ENCODE measurements around the gene FCRLB. TPM values are rescaled to one million over a fixed set of nuclear protein-coding genes. Genes with fewer than 3 reads are reported as not detected.

The FCRLB gene
- total and polyA plus RNA-seq, 2 experiments from 2014 or later = 1.7 to 2.9 TPM

DNA sequence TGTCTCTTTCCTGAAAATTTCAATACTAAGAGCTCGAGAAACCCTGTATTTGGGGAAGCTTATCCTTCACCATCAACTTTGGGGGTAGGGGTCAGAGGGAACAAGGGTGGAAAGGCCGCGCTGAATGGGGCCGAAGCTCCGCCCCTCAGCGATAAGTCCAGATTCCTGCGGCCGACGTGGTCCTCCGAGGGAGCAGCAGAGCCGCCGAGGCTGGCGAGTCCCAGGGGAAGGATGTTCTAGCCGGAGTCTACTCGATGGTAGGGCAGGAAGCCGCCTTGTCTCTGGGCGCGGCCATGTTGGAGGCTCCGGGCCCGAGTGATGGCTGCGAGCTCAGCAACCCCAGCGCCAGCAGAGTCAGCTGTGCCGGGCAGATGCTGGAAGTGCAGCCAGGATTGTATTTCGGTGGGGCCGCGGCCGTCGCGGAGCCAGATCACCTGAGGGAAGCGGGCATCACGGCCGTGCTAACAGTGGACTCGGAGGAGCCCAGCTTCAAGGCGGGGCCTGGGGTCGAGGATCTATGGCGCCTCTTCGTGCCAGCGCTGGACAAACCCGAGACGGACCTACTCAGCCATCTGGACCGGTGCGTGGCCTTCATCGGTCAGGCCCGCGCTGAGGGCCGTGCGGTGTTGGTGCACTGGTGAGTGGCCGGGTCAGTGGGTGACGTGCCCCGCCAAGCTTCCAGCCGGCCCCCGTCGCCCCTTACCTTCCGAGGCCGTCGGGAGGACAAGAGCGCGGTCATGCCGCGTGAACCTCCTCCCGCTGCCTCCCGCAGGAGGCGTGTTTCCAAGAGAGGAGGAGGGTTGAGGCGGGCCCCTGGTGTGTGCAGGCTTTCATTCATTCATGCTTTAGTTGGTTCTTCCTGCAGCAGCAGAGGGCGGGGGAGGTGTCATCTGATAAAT lies 28.4 kb downstream of the FCRLB start, which contains the start of gene DUSP12:
TSS of gene DUSP12 (plus strand) at position 278 of the 899 bp plus-strand sequence. CDS start at position 294, 16 bp downstream.
- Histone ChIP-seq H3K27me3 (no peaks in the 10 kb centered on the region), H3K36me3 (peaks cover 32% of the 10 kb centered on the region), H3K4me3 (peak within 1 kb of the TSS; percentile 77), H3K27ac (peak within 1 kb of the TSS; percentile 90), H3K9me3 (ENCODE audit: low read depth) (no peaks in the 10 kb centered on the region), H3K4me1 (ENCODE audit: low read depth) (peaks cover 6% of the 10 kb centered on the region)
- peak; percentile 95 to 98 for DNase-seq (ENCODE audit: low read depth in 1 of 2, low spot score in 1 of 2)
- TF ChIP-seq, protein P1, sequence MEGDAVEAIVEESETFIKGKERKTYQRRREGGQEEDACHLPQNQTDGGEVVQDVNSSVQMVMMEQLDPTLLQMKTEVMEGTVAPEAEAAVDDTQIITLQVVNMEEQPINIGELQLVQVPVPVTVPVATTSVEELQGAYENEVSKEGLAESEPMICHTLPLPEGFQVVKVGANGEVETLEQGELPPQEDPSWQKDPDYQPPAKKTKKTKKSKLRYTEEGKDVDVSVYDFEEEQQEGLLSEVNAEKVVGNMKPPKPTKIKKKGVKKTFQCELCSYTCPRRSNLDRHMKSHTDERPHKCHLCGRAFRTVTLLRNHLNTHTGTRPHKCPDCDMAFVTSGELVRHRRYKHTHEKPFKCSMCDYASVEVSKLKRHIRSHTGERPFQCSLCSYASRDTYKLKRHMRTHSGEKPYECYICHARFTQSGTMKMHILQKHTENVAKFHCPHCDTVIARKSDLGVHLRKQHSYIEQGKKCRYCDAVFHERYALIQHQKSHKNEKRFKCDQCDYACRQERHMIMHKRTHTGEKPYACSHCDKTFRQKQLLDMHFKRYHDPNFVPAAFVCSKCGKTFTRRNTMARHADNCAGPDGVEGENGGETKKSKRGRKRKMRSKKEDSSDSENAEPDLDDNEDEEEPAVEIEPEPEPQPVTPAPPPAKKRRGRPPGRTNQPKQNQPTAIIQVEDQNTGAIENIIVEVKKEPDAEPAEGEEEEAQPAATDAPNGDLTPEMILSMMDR (IDR thresholded peaks at IDR 0.05; ENCODE audit: low read depth, low read length) = no peak

GRCh38 chr1:161763522-161764098 lies 42.3 kb downstream of the FCRLB start:
- H3K4me1 ChIP-seq (ENCODE audit: low read depth) = peaks cover 6% of the 10 kb centered on the region
- H3K9me3 ChIP-seq (ENCODE audit: low read depth) = no peaks in the 10 kb centered on the region
- H3K27me3 ChIP-seq = no peaks in the 10 kb centered on the region
- DNase-seq (ENCODE audit: low read depth in 1 of 2, low spot score in 1 of 2) = peak in 1 of 2 donors; percentile 35
- TF ChIP-seq, protein P1 (IDR thresholded peaks at IDR 0.05; ENCODE audit: low read depth, low read length) = peak; percentile 54
- H3K36me3 ChIP-seq = peaks cover 2% of the 10 kb centered on the region
- H3K4me3 ChIP-seq = no peak overlapping the region
- H3K27ac ChIP-seq = no peak overlapping the region

DNA sequence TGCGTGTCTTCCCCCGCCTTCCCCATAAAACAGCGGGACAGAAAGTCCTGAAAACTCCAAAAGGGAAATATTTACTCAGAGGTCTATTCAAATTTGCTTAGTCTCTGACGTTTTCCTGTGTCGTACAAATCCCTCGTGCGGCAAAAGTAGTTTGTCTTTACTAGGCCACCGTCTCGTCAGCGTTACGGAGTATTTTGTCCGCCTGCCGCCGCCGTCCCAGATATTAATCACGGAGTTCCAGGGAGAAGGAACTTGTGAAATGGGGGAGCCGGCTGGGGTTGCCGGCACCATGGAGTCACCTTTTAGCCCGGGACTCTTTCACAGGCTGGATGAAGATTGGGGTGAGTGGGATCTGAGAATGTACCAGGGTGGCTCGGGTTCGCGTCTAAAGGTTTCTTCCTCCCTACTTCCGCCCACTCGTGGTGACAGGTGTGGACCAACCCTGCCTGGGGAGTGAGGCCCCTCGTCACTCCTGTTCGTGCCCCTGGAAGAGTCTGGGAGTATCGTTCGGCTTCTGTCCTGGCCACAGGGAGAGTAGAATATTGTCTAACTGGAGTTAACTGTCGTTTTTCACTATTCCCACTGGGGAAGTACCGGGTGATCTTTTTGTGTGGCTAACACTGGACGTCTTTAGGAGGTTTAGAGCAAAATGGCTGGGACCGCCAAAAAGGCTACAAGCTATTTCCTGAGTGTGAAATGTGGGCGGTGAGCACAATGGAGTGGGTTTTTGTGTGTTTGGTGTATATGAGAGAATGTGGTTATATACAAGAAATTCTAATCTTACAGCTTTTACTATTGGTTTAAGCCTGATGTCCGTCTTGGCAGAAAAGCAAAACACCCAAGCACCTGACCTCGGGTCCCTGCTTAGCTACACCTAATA lies 45.0 kb downstream of the FCRLB start, which contains the start of gene ATF6:
TSS of gene ATF6 (plus strand) at position 219 of the 880 bp plus-strand sequence. CDS start at position 260, 41 bp downstream.
- peaks cover 6% of the 10 kb centered on the region for H3K4me1 ChIP-seq (ENCODE audit: low read depth)
- peak; percentile 87 to 96 for DNase-seq (ENCODE audit: low read depth in 1 of 2, low spot score in 1 of 2)
- peak within 1 kb of the TSS; percentile 46 for H3K27ac ChIP-seq
- H3K4me3 ChIP-seq = peak within 1 kb of the TSS; percentile 75
- TF ChIP-seq, protein P1 (IDR thresholded peaks at IDR 0.05; ENCODE audit: low read depth, low read length) = no peak
- no peaks in the 10 kb centered on the region for H3K9me3 ChIP-seq (ENCODE audit: low read depth)
- no peaks in the 10 kb centered on the region for H3K27me3 ChIP-seq
- H3K36me3 ChIP-seq = no peaks in the 10 kb centered on the region

GRCh38 chr1:161768461-161768860 lies 47.1 kb downstream of the FCRLB start:
- no peaks in the 10 kb centered on the region for H3K36me3 ChIP-seq
- DNase-seq (ENCODE audit: low read depth in 1 of 2, low spot score in 1 of 2) = no peak
- no peaks in the 10 kb centered on the region for H3K9me3 ChIP-seq (ENCODE audit: low read depth)
- no peak overlapping the region for H3K4me3 ChIP-seq
- H3K27ac ChIP-seq = no peak overlapping the region
- TF ChIP-seq, protein P1 (IDR thresholded peaks at IDR 0.05; ENCODE audit: low read depth, low read length) = no peak
- peaks cover 6% of the 10 kb centered on the region for H3K4me1 ChIP-seq (ENCODE audit: low read depth)
- H3K27me3 ChIP-seq = no peaks in the 10 kb centered on the region
